ENCODE measurements around the gene ARMC9. TPM values are rescaled to one million over a fixed set of nuclear protein-coding genes. Genes with fewer than 3 reads are reported as not detected.
"Not testable (repeated sequence)": the region's sequence is repeated elsewhere in the genome, so short reads cannot be mapped to it uniquely, and the experiment has no call there.

The ARMC9 gene
- total RNA-seq, 2 donors from 2014 or later, result 1.6 to 2.0 TPM

- Mint-ChIP-seq H3K9me3 (no peaks in the 10 kb centered on the region), H3K27ac (no peak overlapping the region), H3K4me3 (no peak overlapping the region), H3K36me3 (ENCODE audit: low read depth) (no peaks in the 10 kb centered on the region), H3K27me3 (peaks cover 3% of the 10 kb centered on the region), H3K4me1 (no peaks in the 10 kb centered on the region)
- no peak for ATAC-seq (replicated peaks)
These were observed 94.2 kb downstream of the ARMC9 start for GRCh38 chr2:231292472-231293134.

- no peaks in the 10 kb centered on the region for H3K36me3 Mint-ChIP-seq (ENCODE audit: low read depth)
- no peak overlapping the region for H3K4me3 Mint-ChIP-seq
- no peaks in the 10 kb centered on the region for H3K4me1 Mint-ChIP-seq
- peaks cover 3% of the 10 kb centered on the region for H3K27me3 Mint-ChIP-seq
- ATAC-seq (replicated peaks), result no peak
- no peaks in the 10 kb centered on the region for H3K9me3 Mint-ChIP-seq
- H3K27ac Mint-ChIP-seq, result no peak overlapping the region
These were observed 94.7 kb downstream of the ARMC9 start for GRCh38 chr2:231293163-231293562.

GRCh38 chr2:231294116-231294515 is 95.7 kb downstream of the ARMC9 start:
- ATAC-seq (replicated peaks), result no peak
- Mint-ChIP-seq H3K4me3 (no peak overlapping the region), H3K27me3 (peaks cover 3% of the 10 kb centered on the region), H3K36me3 (ENCODE audit: low read depth) (no peaks in the 10 kb centered on the region), H3K27ac (no peak overlapping the region), H3K4me1 (no peaks in the 10 kb centered on the region), H3K9me3 (no peaks in the 10 kb centered on the region)

- H3K4me3 Mint-ChIP-seq, result no peak overlapping the region
- ATAC-seq (replicated peaks), result no peak
- H3K9me3 Mint-ChIP-seq, result no peaks in the 10 kb centered on the region
- no peaks in the 10 kb centered on the region for H3K4me1 Mint-ChIP-seq
- H3K36me3 Mint-ChIP-seq (ENCODE audit: low read depth), result no peaks in the 10 kb centered on the region
- H3K27ac Mint-ChIP-seq, result no peak overlapping the region
- peaks cover 3% of the 10 kb centered on the region for H3K27me3 Mint-ChIP-seq
These were observed 96.3 kb downstream of the ARMC9 start for GRCh38 chr2:231294571-231295362.

GRCh38 chr2:231295363-231295655 is 96.9 kb downstream of the ARMC9 start:
- no peaks in the 10 kb centered on the region for H3K4me1 Mint-ChIP-seq
- no peak for ATAC-seq (replicated peaks)

GRCh38 chr2:231296401-231296974 is 98.1 kb downstream of the ARMC9 start:
- H3K4me1 Mint-ChIP-seq, result no peaks in the 10 kb centered on the region
- no peak overlapping the region for H3K4me3 Mint-ChIP-seq
- no peaks in the 10 kb centered on the region for H3K36me3 Mint-ChIP-seq (ENCODE audit: low read depth)
- H3K9me3 Mint-ChIP-seq, result no peaks in the 10 kb centered on the region
- ATAC-seq (replicated peaks), result no peak
- no peak overlapping the region for H3K27ac Mint-ChIP-seq
- peaks cover 3% of the 10 kb centered on the region for H3K27me3 Mint-ChIP-seq

More at GRCh38 chr2:231295363-231295655, 96.9 kb downstream of the ARMC9 start:
- peaks cover 3% of the 10 kb centered on the region for H3K27me3 Mint-ChIP-seq
- no peaks in the 10 kb centered on the region for H3K36me3 Mint-ChIP-seq (ENCODE audit: low read depth)
- H3K4me3 Mint-ChIP-seq, result no peak overlapping the region
- H3K9me3 Mint-ChIP-seq, result no peaks in the 10 kb centered on the region
- no peak overlapping the region for H3K27ac Mint-ChIP-seq

GRCh38 chr2:231297108-231297908 is 98.9 kb downstream of the ARMC9 start:
- no peak overlapping the region for H3K4me3 Mint-ChIP-seq
- no peaks in the 10 kb centered on the region for H3K4me1 Mint-ChIP-seq
- H3K27me3 Mint-ChIP-seq, result peaks cover 3% of the 10 kb centered on the region
- no peaks in the 10 kb centered on the region for H3K36me3 Mint-ChIP-seq (ENCODE audit: low read depth)
- no peaks in the 10 kb centered on the region for H3K9me3 Mint-ChIP-seq
- H3K27ac Mint-ChIP-seq, result no peak overlapping the region
- no peak for ATAC-seq (replicated peaks)

GRCh38 chr2:231298091-231298490 is 99.7 kb downstream of the ARMC9 start:
- Mint-ChIP-seq H3K27ac (no peak overlapping the region), H3K4me3 (no peak overlapping the region), H3K36me3 (ENCODE audit: low read depth) (no peaks in the 10 kb centered on the region), H3K9me3 (no peaks in the 10 kb centered on the region), H3K27me3 (peaks cover 3% of the 10 kb centered on the region), H3K4me1 (no peaks in the 10 kb centered on the region)
- no peak for ATAC-seq (replicated peaks)

GRCh38 chr2:231299267-231299666 is 100.8 kb downstream of the ARMC9 start:
- H3K27me3 Mint-ChIP-seq, result peaks cover 3% of the 10 kb centered on the region
- H3K9me3 Mint-ChIP-seq, result no peaks in the 10 kb centered on the region
- H3K36me3 Mint-ChIP-seq (ENCODE audit: low read depth), result no peaks in the 10 kb centered on the region
- no peak for ATAC-seq (replicated peaks)
- no peak overlapping the region for H3K4me3 Mint-ChIP-seq
- no peak overlapping the region for H3K27ac Mint-ChIP-seq
- H3K4me1 Mint-ChIP-seq, result no peaks in the 10 kb centered on the region

GRCh38 chr2:231300020-231300721 is 101.7 kb downstream of the ARMC9 start:
- no peak for ATAC-seq (replicated peaks)
- Mint-ChIP-seq H3K27ac (no peak overlapping the region), H3K27me3 (peaks cover 5% of the 10 kb centered on the region), H3K4me3 (no peak overlapping the region), H3K9me3 (no peaks in the 10 kb centered on the region), H3K36me3 (ENCODE audit: low read depth) (no peaks in the 10 kb centered on the region), H3K4me1 (no peaks in the 10 kb centered on the region)

- H3K4me3 Mint-ChIP-seq, result no peak overlapping the region
- peaks cover 8% of the 10 kb centered on the region for H3K27me3 Mint-ChIP-seq
- no peaks in the 10 kb centered on the region for H3K4me1 Mint-ChIP-seq
- no peaks in the 10 kb centered on the region for H3K9me3 Mint-ChIP-seq
- H3K27ac Mint-ChIP-seq, result no peak overlapping the region
- H3K36me3 Mint-ChIP-seq (ENCODE audit: low read depth), result no peaks in the 10 kb centered on the region
- ATAC-seq (replicated peaks), result no peak
These were observed 102.3 kb downstream of the ARMC9 start for GRCh38 chr2:231300722-231301076.

GRCh38 chr2:231304259-231304658 is 105.8 kb downstream of the ARMC9 start:
- H3K9me3 Mint-ChIP-seq; ATAC-seq (replicated peaks); H3K4me1 Mint-ChIP-seq; H3K4me3 Mint-ChIP-seq; H3K27ac Mint-ChIP-seq; H3K36me3 Mint-ChIP-seq (ENCODE audit: low read depth): not testable (repeated sequence)
- peaks cover 16% of the 10 kb centered on the region for H3K27me3 Mint-ChIP-seq

- no peak for ATAC-seq (replicated peaks)
- Mint-ChIP-seq H3K9me3 (no peaks in the 10 kb centered on the region), H3K36me3 (ENCODE audit: low read depth) (no peaks in the 10 kb centered on the region), H3K27ac (no peak overlapping the region), H3K4me1 (no peaks in the 10 kb centered on the region), H3K27me3 (peaks cover 16% of the 10 kb centered on the region), H3K4me3 (no peak overlapping the region)
These were observed 106.8 kb downstream of the ARMC9 start for GRCh38 chr2:231305221-231305620.

GRCh38 chr2:231306791-231307393 is 108.5 kb downstream of the ARMC9 start:
- Mint-ChIP-seq H3K4me3 (no peak overlapping the region), H3K27me3 (peaks cover 16% of the 10 kb centered on the region), H3K9me3 (no peaks in the 10 kb centered on the region), H3K36me3 (ENCODE audit: low read depth) (no peaks in the 10 kb centered on the region), H3K27ac (no peak overlapping the region), H3K4me1 (no peaks in the 10 kb centered on the region)
- ATAC-seq (replicated peaks), result no peak
